ENCODE data around the gene HSPH1. TPM values are rescaled to one million over a fixed set of nuclear protein-coding genes. Genes with fewer than 3 reads are reported as not detected.

The HSPH1 gene
- total and polyA plus RNA-seq, 2 of the 13 experiments (the other 11 are each of a cell fraction or from before 2014, with no cell fraction given): 13.0 to 62.9 TPM

DNA sequence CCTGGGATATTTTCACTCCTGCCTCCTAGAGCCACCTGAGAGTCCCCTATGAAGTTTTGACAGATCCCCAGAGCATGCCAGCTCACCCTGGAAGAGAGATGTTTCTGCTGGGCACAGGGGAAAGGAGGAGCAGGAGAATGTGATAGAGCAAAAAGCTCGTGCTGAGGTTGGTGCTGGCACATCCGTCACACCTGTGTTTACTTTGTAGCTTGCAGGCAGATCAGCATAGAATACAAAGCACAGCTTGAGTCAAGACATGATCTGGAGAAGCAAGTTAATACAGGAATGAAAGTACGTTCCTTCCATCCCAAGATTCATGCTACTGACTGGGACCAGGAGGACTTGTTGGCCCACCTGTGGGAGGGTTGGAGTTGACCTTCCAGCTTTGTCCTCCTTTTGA lies 46.1 kb downstream of the HSPH1 start:
- CTCF ChIA-PET (ENCODE audit: low intra/inter-chr PET ratio, low total read pairs): no interaction called here
- WGBS (ENCODE audit: low lambda C conversion rate): 4% methylated on average over 2 of the region's 3 CpGs
- POLR2A ChIA-PET: no interaction called here

More for the DNA sequence above, 46.1 kb downstream of the HSPH1 start:
- Histone ChIP-seq H3K27me3 (ENCODE audit: control insufficient read depth in 1 of 2, insufficient read depth in 2 of 2, low read length in 2 of 2) (peaks cover 1 to 26% of the 10 kb centered on the region in 2 experiments; a peak in 2 of 5 replicates), H4K20me1 (ENCODE audit: insufficient read depth, low read length) (no peaks in the 10 kb centered on the region), H3K4me2 (ENCODE audit: low read depth, low read length) (no peak overlapping the region), H3K27ac (ENCODE audit: extremely low read length, insufficient read depth, low read length) (no peak overlapping the region), H3K79me2 (ENCODE audit: insufficient read depth, low read length) (no peaks in the 10 kb centered on the region), H3K4me3 (replicated peaks in 1 of 3; ENCODE audit: insufficient read depth in 1 of 3, low read depth in 2 of 3, low read length in 3 of 3) (no peak overlapping the region), H3K9me3 (ENCODE audit: low read length) (no peaks in the 10 kb centered on the region), H3K4me1 (ENCODE audit: insufficient read depth, low read length) (peaks cover 13% of the 10 kb centered on the region), H2AFZ (ENCODE audit: low read length) (no peak overlapping the region), H3K9ac (ENCODE audit: insufficient read depth, low read depth, low read length) (no peak overlapping the region), H3K36me3 (replicated peaks in 1 of 2; ENCODE audit: control insufficient read depth in 1 of 2, insufficient read depth in 2 of 2, low read length in 2 of 2) (no peaks in the 10 kb centered on the region)
- BruUV-seq (replicated peaks): no TSS peak
- ATAC-seq (no peak), DNase-seq (ENCODE audit: low spot score) (no peak), FAIRE-seq (no peak)
- in situ Hi-C loops (cut with HindIII; ENCODE audit: extremely low pct_ligation_motif_present, low pct_unique_long_range_greater_than_20kb) (no loop called here), intact Hi-C loops (cut with micrococcal nuclease; ENCODE audit: unreplicated experiment) (no loop called here)
- TF ChIP-seq ARID5B (CRISPR knock-in tag; IDR thresholded peaks at IDR 0.05) (no peak), KDM5A (IDR thresholded peaks at IDR 0.05; ENCODE audit: borderline replicate concordance, low read length) (no peak)

All from HepG2 (cell line).